Fibroblast of upper back skin (primary cell): ENCODE data around the gene NME9.

Experiments used
- DNase-seq: peaks from one replicate; pipeline ENCODE4 v3.0.0-alpha.2; 2013

NME9 gene

DNA sequence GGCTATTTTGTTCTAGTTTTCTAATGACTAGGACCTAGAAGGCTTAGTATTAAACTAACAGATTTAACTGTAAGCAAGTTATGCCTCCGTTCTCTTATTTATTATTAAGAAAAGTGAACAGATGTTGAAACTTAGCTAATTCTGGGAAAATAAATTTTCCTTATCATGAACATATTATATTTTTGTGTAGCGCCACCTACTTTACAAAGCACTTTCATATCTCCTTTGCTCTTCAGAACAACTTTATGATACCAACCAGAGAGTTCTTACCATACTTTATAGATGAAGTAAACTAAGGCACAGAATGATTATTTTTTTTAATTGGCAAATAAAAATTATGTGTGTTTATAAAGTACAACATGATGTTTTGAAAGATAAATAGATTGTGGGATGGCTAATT is 59.4 kb downstream of the NME9 start:
- no peak for DNase-seq

DNA sequence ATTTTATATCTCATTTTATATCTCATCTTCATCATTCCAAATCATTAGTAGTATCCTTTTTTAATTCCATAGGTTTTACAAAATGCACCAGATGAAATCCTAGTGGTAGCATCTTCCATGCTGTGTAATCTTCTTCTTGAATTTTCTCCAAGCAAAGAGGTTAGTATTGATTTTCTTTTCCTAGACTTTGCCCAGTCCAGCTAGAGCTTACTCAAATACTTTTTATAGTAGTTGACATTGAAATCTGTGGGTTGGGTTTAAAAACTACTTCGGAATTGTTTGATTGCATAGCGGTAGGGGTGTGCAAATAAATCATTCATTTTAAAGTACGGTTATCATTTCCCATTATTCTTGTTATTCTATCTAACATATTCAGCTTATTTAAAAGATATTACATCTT is 62.6 kb downstream of the NME9 start:
- DNase-seq = no peak

DNA sequence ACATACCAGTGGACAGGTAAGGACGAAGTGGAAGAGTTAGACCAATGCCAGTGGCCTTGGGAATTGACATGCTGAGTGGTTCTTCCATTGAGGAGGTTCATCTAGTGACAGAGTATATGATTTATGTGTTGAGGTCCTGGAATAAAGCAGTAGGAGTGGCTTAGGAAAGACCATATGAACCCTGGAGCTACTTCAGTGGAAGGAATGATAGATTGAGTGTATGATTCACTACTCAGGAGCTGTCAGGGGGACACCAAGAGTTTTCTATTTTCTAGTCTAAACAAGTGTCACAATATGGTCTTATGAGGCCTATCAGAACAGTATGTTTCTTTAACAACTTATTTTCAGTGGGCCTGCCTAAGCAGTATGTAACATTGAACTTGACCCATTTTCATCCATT is 63.9 kb downstream of the NME9 start:
- no peak for DNase-seq

DNA sequence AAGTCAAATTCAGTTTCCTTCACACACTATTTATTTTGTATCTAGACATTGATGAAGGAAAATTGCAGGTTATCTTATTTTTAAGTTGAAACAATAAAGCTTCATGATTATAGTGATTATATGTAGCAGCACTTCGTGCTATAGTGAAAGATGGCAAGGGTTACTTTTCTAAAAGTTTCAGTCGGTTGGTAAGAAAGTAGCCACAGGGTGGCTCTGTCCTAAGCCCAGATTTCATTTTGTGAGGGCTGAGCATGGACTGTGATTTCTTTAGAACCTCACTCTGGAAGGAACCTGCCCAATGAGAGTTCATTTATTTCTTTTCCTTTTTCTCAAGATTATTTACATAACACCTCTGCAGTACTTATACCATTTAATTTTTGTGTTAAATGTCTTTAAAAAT is 66.5 kb downstream of the NME9 start:
- no peak for DNase-seq

DNA sequence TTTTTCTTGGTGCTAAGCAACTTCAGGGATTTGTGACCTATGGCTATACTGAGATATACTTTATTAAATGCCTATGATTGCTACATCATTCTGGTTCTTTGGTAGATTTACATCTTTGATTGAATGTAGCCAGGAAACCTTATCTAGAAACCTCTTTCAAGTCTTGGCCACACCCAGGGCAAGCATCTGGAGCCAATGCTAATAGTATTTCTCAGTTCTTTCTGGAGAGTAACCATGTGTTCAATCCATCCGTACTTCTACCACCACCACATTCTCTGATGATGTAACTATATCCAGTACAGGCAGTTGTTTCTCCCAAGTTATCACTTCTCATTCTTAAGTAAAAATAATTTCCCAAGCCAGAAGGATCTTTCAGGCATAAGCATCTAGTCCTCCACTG is 69.0 kb downstream of the NME9 start:
- DNase-seq = no peak

DNA sequence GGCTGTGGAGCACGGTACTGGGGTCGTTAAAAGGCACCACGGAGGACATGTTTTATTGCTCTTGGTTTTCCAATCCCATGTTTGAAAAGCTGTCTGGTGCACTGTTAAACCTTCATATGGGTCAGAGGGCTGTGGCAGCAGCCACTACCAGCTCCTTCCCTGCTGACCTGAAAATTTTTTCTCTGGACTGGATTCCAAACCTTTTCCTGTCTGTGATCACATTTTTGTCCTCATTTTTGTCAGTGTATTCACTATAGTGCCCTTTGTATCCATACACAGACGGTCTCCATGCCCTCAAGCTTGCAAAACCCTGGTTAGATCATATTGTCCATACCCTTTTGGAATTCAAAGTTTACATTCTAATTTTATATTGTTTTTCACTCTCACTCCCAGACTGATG is 70.5 kb downstream of the NME9 start:
- no peak for DNase-seq

DNA sequence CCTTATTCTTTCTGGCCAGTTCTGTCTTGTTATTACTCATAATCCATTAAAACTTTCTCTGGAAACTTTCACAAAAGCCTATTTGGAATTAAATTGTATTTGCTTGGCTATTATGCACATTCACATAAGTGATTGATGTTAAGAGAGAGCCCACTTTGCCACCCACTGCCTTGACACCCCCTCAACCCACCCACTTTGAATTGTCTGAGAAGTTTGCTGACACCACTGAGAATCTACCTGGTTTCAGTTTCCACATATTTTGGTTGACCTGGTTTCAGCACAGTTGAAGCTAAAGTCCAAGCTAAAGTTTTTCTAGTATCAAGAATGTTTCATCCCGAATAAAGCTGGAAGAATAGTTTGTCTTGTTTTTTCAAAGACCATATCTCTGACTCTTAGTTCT is 71.7 kb downstream of the NME9 start:
- DNase-seq = no peak

DNA sequence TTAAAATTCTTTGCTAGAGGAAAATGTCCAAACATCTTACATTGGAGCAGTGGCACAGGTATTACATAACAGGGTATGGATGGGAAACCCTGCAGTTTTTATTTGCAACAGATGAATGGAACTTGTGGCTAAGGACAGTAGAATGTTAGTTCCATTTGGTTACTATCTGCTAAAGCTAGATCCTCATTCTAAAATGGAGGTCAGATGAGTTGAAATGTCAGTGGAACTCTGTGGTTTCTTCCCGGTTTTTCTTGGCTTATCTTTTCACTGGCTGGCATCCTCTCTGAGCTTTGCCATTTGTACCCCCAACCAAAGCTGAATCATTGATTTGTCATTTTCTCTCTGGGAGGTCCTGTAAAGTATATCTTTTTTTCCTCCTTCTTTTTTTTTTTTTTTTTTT is 73.6 kb downstream of the NME9 start:
- no peak for DNase-seq

DNA sequence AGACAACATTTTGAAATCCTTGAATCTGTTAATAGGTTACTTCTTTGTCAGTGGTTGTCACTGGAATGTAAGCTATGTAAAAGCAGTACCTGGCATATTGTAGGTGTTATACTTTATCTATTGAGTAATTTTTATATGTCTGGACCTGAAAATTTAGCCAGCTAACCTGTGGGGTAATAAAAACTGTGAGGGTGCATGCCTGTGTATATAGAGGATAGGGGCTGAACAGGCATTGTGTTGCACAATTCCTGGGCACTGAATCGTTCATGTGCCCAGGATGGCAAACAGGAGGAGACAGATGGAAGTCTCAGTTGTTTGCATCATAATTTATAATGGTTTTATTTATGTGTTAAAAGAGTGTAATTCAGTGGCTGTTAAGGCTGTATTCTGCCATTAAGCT is 75.4 kb downstream of the NME9 start:
- DNase-seq = no peak

DNA sequence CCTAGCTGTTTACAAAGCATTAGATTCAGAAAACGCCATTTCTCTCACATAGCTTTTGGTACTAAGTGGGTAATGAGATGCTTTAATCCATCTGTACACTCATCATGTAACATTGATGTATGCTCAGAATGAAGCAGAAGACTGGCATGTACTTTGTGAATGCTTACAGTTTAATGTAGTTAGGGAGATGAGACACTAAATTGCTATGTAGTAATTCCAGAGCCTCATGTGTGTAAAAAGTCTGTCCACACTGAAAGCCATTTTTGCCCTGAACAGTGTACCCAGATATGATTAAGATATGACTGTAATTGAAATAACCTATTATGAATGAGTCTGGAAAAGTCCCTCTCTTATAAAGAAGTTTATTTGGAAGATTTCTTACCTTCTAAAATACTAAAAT is 76.0 kb downstream of the NME9 start:
- DNase-seq = no peak
